ENCODE measurements around the gene SLC30A2. TPM values are rescaled to one million over a fixed set of nuclear protein-coding genes. Genes with fewer than 3 reads are reported as not detected.

Gene SLC30A2
- total and polyA plus RNA-seq, 2 experiments from 2014 or later: 1.8 to 4.8 TPM

GRCh38 chr1:26029864-26030481, 15.9 kb downstream of the SLC30A2 start:
- H2AFZ ChIP-seq: no peak overlapping the region
- TF ChIP-seq EZH2phosphoT487 (IDR thresholded peaks at IDR 0.05; ENCODE audit: low read depth, severe bottlenecking, unreplicated experiment) (no peak), CTCF (IDR thresholded peaks at IDR 0.05; ENCODE audit: poor library complexity) (no peak), EZH2 (IDR thresholded peaks at IDR 0.05; ENCODE audit: borderline replicate concordance) (no peak)
- H3K4me2 ChIP-seq: no peak overlapping the region
- H3K4me3 ChIP-seq: no peak overlapping the region
- no peaks in the 10 kb centered on the region for H3K79me2 ChIP-seq
- H3K4me1 ChIP-seq (ENCODE audit: insufficient read depth): no peaks in the 10 kb centered on the region
- no peak overlapping the region for H3K27ac ChIP-seq
- H3K9me2 ChIP-seq (replicated peaks; ENCODE audit: insufficient read depth): no peaks in the 10 kb centered on the region
- H4K20me1 ChIP-seq (ENCODE audit: insufficient read depth, poor library complexity, severe bottlenecking): no peaks in the 10 kb centered on the region
- H3K9me3 ChIP-seq (ENCODE audit: low read depth): no peaks in the 10 kb centered on the region
- no peaks in the 10 kb centered on the region for H3K27me3 ChIP-seq
- H3K36me3 ChIP-seq (replicated peaks; ENCODE audit: insufficient read depth, low read depth): no peaks in the 10 kb centered on the region
- WGBS (ENCODE audit: low lambda C conversion rate, missing lambda C conversion rate): 83% methylated on average over 7 of the region's 7 CpGs
- DNase-seq (ENCODE audit: low spot score): no peak

- Histone ChIP-seq H3K79me2 (no peaks in the 10 kb centered on the region), H3K9me2 (replicated peaks; ENCODE audit: insufficient read depth) (no peaks in the 10 kb centered on the region), H3K4me3 (no peak overlapping the region), H4K20me1 (ENCODE audit: insufficient read depth, poor library complexity, severe bottlenecking) (no peaks in the 10 kb centered on the region), H2AFZ (no peak overlapping the region), H3K27ac (no peak overlapping the region), H3K4me2 (no peak overlapping the region), H3K27me3 (no peaks in the 10 kb centered on the region), H3K4me1 (ENCODE audit: insufficient read depth) (no peaks in the 10 kb centered on the region), H3K36me3 (replicated peaks; ENCODE audit: insufficient read depth, low read depth) (no peaks in the 10 kb centered on the region), H3K9me3 (ENCODE audit: low read depth) (no peaks in the 10 kb centered on the region)
- WGBS (ENCODE audit: low lambda C conversion rate, missing lambda C conversion rate): 77% methylated on average over 9 of the region's 15 CpGs
- no peak for DNase-seq (ENCODE audit: low spot score)
- TF ChIP-seq EZH2phosphoT487 (IDR thresholded peaks at IDR 0.05; ENCODE audit: low read depth, severe bottlenecking, unreplicated experiment) (no peak), EZH2 (IDR thresholded peaks at IDR 0.05; ENCODE audit: borderline replicate concordance) (no peak), CTCF (IDR thresholded peaks at IDR 0.05; ENCODE audit: poor library complexity) (no peak)
Observed at GRCh38 chr1:26029054-26029863, 16.7 kb downstream of the SLC30A2 start.

- Histone ChIP-seq H3K36me3 (replicated peaks; ENCODE audit: insufficient read depth, low read depth) (no peaks in the 10 kb centered on the region), H3K27me3 (no peaks in the 10 kb centered on the region), H2AFZ (no peak overlapping the region), H3K27ac (no peak overlapping the region), H3K4me1 (ENCODE audit: insufficient read depth) (no peaks in the 10 kb centered on the region), H3K9me3 (ENCODE audit: low read depth) (no peaks in the 10 kb centered on the region), H3K4me2 (no peak overlapping the region), H3K79me2 (no peaks in the 10 kb centered on the region), H3K4me3 (no peak overlapping the region), H3K9me2 (replicated peaks; ENCODE audit: insufficient read depth) (no peaks in the 10 kb centered on the region), H4K20me1 (ENCODE audit: insufficient read depth, poor library complexity, severe bottlenecking) (no peaks in the 10 kb centered on the region)
- DNase-seq (ENCODE audit: low spot score): no peak
- no peak for TF ChIP-seq EZH2phosphoT487 (IDR thresholded peaks at IDR 0.05; ENCODE audit: low read depth, severe bottlenecking, unreplicated experiment)
- no peak for TF ChIP-seq CTCF (IDR thresholded peaks at IDR 0.05; ENCODE audit: poor library complexity)
- TF ChIP-seq EZH2 (IDR thresholded peaks at IDR 0.05; ENCODE audit: borderline replicate concordance): no peak
- 80% methylated on average over 8 of the region's 8 CpGs for WGBS (ENCODE audit: low lambda C conversion rate, missing lambda C conversion rate)
Observed at GRCh38 chr1:26028490-26028980, 17.4 kb downstream of the SLC30A2 start.
